Stimulated activated naive CD4-positive, alpha-beta T cell (primary cell): ENCODE measurements around the gene CDKN2AIP.
"Not testable (repeated sequence)": the region's sequence is repeated elsewhere in the genome, so short reads cannot be mapped to it uniquely, and the experiment has no call there.

Experiments
- DNase-seq, 6 experiments: peaks; one replicate each; lab custom pipeline; 2025; lab: John Stamatoyannopoulos, UW

The CDKN2AIP gene

GRCh38 chr4:183413234-183414200 is 30.9 kb upstream of the CDKN2AIP start:
- no peak for DNase-seq

GRCh38 chr4:183416879-183417755 is 27.3 kb upstream of the CDKN2AIP start:
- no peak for DNase-seq

GRCh38 chr4:183422962-183423631 is 21.3 kb upstream of the CDKN2AIP start:
- DNase-seq = no peak

- DNase-seq = no peak
These were observed 20.2 kb upstream of the CDKN2AIP start for GRCh38 chr4:183424109-183424744.

- peak in 1 of 6 experiments; percentile 4 for DNase-seq
These were observed 17.9 kb upstream of the CDKN2AIP start for GRCh38 chr4:183426507-183426906.

- DNase-seq = no peak
These were observed 14.9 kb upstream of the CDKN2AIP start for GRCh38 chr4:183429489-183429888.

GRCh38 chr4:183430317-183430993 is 14.0 kb upstream of the CDKN2AIP start:
- DNase-seq = peak in 5 of 6 experiments; percentile 1 to 45 (median 11)

- DNase-seq = no peak
These were observed 13.5 kb upstream of the CDKN2AIP start for GRCh38 chr4:183430994-183431347.

GRCh38 chr4:183431614-183432013 is 12.8 kb upstream of the CDKN2AIP start:
- DNase-seq = no peak

- DNase-seq = not testable (repeated sequence)
These were observed 11.3 kb upstream of the CDKN2AIP start for GRCh38 chr4:183433183-183433582.

- no peak for DNase-seq
These were observed 10.2 kb upstream of the CDKN2AIP start for GRCh38 chr4:183434264-183434663.

- no peak for DNase-seq
These were observed 9.7 kb upstream of the CDKN2AIP start for GRCh38 chr4:183434666-183435190.

GRCh38 chr4:183435803-183436202 is 8.6 kb upstream of the CDKN2AIP start:
- no peak for DNase-seq

GRCh38 chr4:183436417-183436816 is 8.0 kb upstream of the CDKN2AIP start:
- DNase-seq = no peak

- no peak for DNase-seq
These were observed 7.0 kb upstream of the CDKN2AIP start for GRCh38 chr4:183437452-183437851.

GRCh38 chr4:183438458-183439113 is 5.8 kb upstream of the CDKN2AIP start:
- DNase-seq = no peak

- no peak for DNase-seq
These were observed 3.2 kb upstream of the CDKN2AIP start for GRCh38 chr4:183441276-183441675.

GRCh38 chr4:183443655-183444213 is 702 bp upstream of the CDKN2AIP start:
- DNase-seq = peak in 2 of 6 experiments; percentile 34 to 46

GRCh38 chr4:183445097-183445428 is 627 bp downstream of the CDKN2AIP start:
- no peak for DNase-seq

- peak in 2 of 6 experiments; percentile 22 to 35 for DNase-seq
These were observed 3.2 kb downstream of the CDKN2AIP start for GRCh38 chr4:183447646-183448045.
